ENCODE results near the gene ASPM.

DNA sequence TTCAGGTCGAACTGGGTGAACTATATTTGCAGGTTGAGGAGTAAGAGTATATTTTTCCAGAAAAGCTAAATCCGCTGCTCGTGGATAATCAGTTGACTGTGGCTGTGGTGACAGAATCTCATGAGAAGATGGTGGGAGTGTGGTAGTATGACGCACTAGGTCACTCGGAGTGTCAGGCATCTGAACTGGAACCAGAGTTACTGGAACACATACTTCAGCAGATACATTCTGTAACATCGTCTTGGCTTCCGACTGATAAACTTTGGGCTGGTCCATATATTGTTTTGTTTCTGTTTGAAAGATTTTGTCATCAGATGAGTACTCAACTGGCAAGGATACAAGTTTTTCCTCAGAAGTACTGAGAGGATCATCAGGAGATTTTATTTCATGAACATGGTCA is 13.0 kb upstream of the ASPM start:
- TF ChIP-seq EP300 (IDR thresholded peaks at IDR 0.05) (no peak), CTCF (IDR thresholded peaks at IDR 0.05) (no peak), ZSCAN20 (CRISPR knock-in tag; IDR thresholded peaks at IDR 0.05) (no peak), RARB (CRISPR knock-in tag; IDR thresholded peaks at IDR 0.05) (no peak), POLR2A (IDR thresholded peaks at IDR 0.05; ENCODE audit: low read length) (no peak), RAD21 (conservative IDR thresholded peaks at IDR 0.05 in 1 of 2, IDR thresholded peaks at IDR 0.05 in 1 of 2) (no peak), MAX (IDR thresholded peaks at IDR 0.05) (no peak), NPAS2 (CRISPR knock-in tag; IDR thresholded peaks at IDR 0.05; ENCODE audit: borderline replicate concordance) (no peak), ZNF302 (CRISPR knock-in tag; IDR thresholded peaks at IDR 0.05) (no peak), ZFP36 (IDR thresholded peaks at IDR 0.05; ENCODE audit: borderline replicate concordance, partially characterized antibody) (no peak), BHLHE40 (IDR thresholded peaks at IDR 0.05; ENCODE audit: low read depth, low read length) (no peak), JUN (IDR thresholded peaks at IDR 0.05) (no peak), RNF2 (IDR thresholded peaks at IDR 0.05; ENCODE audit: borderline replicate concordance, low read depth) (no peak)
- TF ChIP-seq, protein P1, sequence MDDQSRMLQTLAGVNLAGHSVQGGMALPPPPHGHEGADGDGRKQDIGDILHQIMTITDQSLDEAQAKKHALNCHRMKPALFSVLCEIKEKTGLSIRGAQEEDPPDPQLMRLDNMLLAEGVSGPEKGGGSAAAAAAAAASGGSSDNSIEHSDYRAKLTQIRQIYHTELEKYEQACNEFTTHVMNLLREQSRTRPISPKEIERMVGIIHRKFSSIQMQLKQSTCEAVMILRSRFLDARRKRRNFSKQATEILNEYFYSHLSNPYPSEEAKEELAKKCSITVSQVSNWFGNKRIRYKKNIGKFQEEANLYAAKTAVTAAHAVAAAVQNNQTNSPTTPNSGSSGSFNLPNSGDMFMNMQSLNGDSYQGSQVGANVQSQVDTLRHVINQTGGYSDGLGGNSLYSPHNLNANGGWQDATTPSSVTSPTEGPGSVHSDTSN (IDR thresholded peaks at IDR 0.05): no peak
